Choroid plexus epithelial cell (primary cell): ENCODE data around the gene EPB41L1.
"Not testable (repeated sequence)": the region's sequence is repeated elsewhere in the genome, so short reads cannot be mapped to it uniquely, and the experiment has no call there.

Experiments
- DNase-seq: peaks from one replicate; pipeline ENCODE4 v3.0.0-alpha.2; 2010; ENCODE audit warnings: low read depth
- H3K4me3 ChIP-seq: 2 replicates; pipeline ENCODE4 v1.5.1; 2011; ENCODE audit warnings: low read depth, mild to moderate bottlenecking, control low read depth, low read length, moderate library complexity
- TF ChIP-seq, protein P1 (sequence below): conservative IDR thresholded peaks from 2 replicates; pipeline ENCODE4 v1.5.1; 2011; ENCODE audit warnings: low read depth, mild to moderate bottlenecking, control low read depth, inconsistent platforms, low read length, moderate library complexity

EPB41L1 gene

DNA sequence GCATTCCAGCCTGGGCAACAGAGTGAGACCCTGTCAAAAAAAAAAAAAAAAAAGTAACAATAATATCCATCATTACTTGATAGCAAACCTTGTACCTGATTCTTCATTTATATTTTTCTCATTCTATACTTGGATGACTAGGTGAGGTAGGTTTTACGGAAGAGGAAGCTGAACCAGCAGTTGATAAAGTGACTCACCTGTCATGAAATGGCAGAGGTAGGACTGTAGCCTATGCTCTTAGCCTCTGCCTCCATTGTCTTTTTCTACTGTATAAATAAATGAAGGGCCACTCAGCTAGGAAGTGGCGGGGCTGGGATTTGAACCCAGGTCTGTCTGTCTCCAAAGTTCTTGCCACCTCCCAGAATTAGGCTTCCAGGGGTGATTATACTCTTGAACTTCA, 20.7 kb upstream of the EPB41L1 start:
- H3K4me3 ChIP-seq: no peak overlapping the region
- TF ChIP-seq, protein P1, sequence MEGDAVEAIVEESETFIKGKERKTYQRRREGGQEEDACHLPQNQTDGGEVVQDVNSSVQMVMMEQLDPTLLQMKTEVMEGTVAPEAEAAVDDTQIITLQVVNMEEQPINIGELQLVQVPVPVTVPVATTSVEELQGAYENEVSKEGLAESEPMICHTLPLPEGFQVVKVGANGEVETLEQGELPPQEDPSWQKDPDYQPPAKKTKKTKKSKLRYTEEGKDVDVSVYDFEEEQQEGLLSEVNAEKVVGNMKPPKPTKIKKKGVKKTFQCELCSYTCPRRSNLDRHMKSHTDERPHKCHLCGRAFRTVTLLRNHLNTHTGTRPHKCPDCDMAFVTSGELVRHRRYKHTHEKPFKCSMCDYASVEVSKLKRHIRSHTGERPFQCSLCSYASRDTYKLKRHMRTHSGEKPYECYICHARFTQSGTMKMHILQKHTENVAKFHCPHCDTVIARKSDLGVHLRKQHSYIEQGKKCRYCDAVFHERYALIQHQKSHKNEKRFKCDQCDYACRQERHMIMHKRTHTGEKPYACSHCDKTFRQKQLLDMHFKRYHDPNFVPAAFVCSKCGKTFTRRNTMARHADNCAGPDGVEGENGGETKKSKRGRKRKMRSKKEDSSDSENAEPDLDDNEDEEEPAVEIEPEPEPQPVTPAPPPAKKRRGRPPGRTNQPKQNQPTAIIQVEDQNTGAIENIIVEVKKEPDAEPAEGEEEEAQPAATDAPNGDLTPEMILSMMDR: no peak
- DNase-seq: no peak

GRCh38 chr20:36135159-36135558, 19.4 kb upstream of the EPB41L1 start:
- no peak overlapping the region for H3K4me3 ChIP-seq
- DNase-seq: no peak
- TF ChIP-seq, protein P1: no peak

GRCh38 chr20:36135821-36136220, 18.7 kb upstream of the EPB41L1 start:
- TF ChIP-seq, protein P1: no peak
- DNase-seq: no peak
- H3K4me3 ChIP-seq: no peak overlapping the region

DNA sequence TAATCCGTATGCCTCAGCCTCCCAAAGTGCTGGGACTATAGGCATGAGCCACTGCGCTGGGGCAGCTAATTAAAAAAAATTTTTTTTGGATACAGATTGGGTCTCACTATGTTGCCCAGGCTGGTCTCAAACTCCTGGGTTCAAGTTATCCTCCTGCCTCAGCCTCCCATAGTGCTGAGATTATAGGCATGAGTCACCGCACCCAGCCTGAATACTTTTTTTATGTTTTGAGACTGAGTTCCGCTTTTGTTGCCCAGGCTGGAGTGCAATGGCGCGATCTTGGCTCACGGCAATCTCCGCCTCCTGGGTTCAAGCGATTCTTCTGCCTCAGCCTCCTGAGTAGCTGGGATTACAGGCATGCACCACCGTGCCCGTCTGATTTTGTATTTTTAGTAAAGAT, 17.2 kb upstream of the EPB41L1 start:
- not testable (repeated sequence) for DNase-seq, H3K4me3 ChIP-seq

- H3K4me3 ChIP-seq: no peak overlapping the region
- no peak for DNase-seq
- TF ChIP-seq, protein P1: peak; percentile 14
These were observed 13.2 kb upstream of the EPB41L1 start for GRCh38 chr20:36141310-36141709.

DNA sequence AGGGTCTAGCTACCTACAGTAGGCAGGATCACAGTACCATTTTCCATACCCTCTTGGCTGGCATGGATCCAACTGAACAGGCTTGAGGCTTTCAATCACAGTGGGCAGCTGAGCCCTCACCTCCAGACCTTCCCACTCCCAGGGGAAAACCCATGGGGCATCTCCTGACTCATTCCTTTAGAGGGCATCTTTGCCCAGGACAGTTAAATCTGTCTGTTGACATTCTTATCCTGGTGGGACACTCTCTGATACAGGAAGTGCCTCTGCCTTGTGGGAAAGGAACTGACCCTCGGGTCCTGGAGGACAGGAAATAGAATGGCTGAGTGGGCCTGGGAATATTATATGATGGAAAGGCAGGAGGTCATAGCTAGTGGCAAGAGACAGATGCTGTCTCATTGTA, 10.2 kb upstream of the EPB41L1 start:
- H3K4me3 ChIP-seq: no peak overlapping the region
- TF ChIP-seq, protein P1: no peak
- no peak for DNase-seq

DNA sequence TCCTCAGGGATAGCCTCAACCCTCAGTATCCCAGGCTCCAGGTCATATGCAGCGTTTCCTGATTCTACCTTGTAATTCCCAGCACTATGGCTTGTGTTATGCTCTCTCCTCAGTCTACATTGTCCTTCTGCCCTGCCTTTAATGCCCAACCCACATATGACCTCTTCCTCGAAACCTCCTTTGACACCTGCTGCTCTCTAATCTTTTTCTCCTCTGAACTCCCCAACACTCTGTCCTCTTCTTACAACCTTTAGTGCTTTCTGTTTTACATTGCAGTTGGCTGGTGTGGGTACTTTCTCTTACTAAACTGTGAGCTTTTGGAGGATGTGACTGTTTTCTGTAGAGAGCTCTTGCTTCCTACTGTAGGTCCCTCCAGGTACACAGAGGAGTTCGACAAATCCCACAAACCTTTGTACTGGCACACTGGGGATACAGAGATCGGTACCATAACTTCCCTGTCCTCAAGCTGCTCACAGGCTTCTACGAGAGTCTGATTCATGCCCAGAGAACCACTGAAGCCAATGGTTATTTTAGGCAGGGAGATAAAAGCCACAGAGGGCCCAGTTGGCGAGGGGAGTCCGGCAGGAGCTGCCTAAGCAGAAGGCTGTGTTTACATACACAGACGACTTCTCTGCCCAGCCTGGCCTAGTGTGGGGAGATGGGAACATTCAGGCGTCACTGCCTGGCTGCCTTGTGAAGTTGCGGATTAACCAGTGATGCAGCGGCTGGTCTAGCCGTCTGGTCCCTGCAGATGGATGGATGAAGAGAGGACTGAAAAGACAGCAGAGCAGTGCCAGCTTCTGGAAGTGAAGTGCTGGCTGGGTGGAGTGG, 8.4 kb upstream of the EPB41L1 start:
- H3K4me3 ChIP-seq: no peak overlapping the region
- TF ChIP-seq, protein P1: no peak
- DNase-seq: no peak
